HFFc6 (cell line): Measurements from ENCODE around the gene RAB3A. TPM values are rescaled to one million over a fixed set of nuclear protein-coding genes. Genes with fewer than 3 reads are reported as not detected.
A peak's percentile ranks its signal among the peaks of the same experiment; 100 is the strongest.

Experiments used
- DNase-seq: peaks from one replicate; pipeline ENCODE4 v3.0.0-alpha.2; 2018
- H3K27ac Mint-ChIP-seq: 2 replicates; pipeline ENCODE4 v1.8.0; 2020; ENCODE audit warnings: mild to moderate bottlenecking, mixed read lengths
- H3K27me3 Mint-ChIP-seq: 2 replicates; pipeline ENCODE4 v1.8.0; 2021; ENCODE audit warnings: mild to moderate bottlenecking, moderate library complexity, mixed read lengths; ENCODE audit not compliant: insufficient read depth
- H3K36me3 Mint-ChIP-seq: 2 replicates; pipeline ENCODE4 v1.8.0; 2021; ENCODE audit warnings: low read depth, mixed read lengths
- H3K4me1 Mint-ChIP-seq: 2 replicates; pipeline ENCODE4 v1.8.0; 2020; ENCODE audit warnings: low read depth, mixed read lengths
- H3K4me3 Mint-ChIP-seq: 2 replicates; pipeline ENCODE4 v1.8.0; 2020; ENCODE audit warnings: mild to moderate bottlenecking, moderate library complexity, mixed read lengths
- H3K9me3 Mint-ChIP-seq: 2 replicates; pipeline ENCODE4 v1.8.0; 2020; ENCODE audit warnings: mild to moderate bottlenecking, mixed read lengths
- total RNA-seq, 6 experiments: library from RNA; stranded (reverse); fragmentation: NEBNext Ultra II Directional; extraction: Animal tissue kit (Norgen Biotek cat#: 25700); gene quantifications; 2 replicates in 1 of 6; 3 replicates in 5 of 6; pipeline ENCODE4 v1.2.3, GENCODE V29; 2021
- TF ChIP-seq, protein P1 (sequence below): fragments of 200-600 bp; sonication (generic); IDR thresholded peaks from 2 replicates; pipeline ENCODE4 v1.5.0; 2021; ENCODE audit warnings: antibody characterized with exemption, mild to moderate bottlenecking

Gene RAB3A
- total RNA-seq, 6 experiments from 2014 or later: 6.1 to 9.0 (median 7.3) TPM

DNA sequence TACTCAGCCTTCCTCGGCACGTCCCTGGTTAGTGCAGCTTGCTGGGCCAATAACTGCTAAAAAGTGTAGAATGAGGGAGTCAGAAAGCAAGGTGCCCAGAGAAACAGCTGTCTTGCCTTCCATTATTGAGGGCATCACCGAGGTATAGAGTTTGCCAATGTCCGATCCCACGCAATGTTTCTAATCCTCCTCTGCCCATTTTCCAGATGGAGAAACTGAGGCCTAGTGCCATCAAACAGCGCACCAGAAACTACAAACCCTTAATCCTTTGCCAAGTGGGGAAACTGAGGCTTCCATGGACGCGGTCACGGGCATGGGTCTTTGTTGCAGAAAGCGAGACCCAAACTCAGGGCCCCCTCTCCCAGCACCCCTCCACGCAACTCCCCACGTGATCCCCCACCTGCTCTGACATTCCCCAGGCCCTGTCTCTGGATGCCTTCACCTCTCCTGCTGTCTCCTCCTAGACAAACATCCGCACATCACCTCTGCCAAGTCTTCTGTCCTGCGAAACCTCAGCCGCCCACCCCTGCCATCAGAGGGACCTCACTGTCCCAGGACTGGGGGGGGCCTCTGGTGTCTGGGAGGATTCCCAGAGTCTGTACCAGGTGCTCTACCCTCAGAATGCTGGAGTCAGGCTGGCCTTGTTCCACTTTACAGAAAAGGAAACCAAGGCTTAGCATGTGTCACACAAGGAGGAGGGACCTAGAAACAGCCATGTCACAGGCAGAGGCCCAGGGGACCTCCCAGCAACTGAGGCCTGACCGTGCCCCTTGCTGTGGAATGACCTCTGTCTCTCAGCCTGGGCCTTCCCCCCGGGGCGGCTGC, 23.3 kb upstream of the RAB3A start:
- H3K36me3 Mint-ChIP-seq: no peaks in the 10 kb centered on the region
- no peak overlapping the region for H3K27ac Mint-ChIP-seq
- DNase-seq: no peak
- TF ChIP-seq, protein P1, sequence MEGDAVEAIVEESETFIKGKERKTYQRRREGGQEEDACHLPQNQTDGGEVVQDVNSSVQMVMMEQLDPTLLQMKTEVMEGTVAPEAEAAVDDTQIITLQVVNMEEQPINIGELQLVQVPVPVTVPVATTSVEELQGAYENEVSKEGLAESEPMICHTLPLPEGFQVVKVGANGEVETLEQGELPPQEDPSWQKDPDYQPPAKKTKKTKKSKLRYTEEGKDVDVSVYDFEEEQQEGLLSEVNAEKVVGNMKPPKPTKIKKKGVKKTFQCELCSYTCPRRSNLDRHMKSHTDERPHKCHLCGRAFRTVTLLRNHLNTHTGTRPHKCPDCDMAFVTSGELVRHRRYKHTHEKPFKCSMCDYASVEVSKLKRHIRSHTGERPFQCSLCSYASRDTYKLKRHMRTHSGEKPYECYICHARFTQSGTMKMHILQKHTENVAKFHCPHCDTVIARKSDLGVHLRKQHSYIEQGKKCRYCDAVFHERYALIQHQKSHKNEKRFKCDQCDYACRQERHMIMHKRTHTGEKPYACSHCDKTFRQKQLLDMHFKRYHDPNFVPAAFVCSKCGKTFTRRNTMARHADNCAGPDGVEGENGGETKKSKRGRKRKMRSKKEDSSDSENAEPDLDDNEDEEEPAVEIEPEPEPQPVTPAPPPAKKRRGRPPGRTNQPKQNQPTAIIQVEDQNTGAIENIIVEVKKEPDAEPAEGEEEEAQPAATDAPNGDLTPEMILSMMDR: no peak
- H3K4me1 Mint-ChIP-seq: peaks cover 14% of the 10 kb centered on the region
- H3K27me3 Mint-ChIP-seq: peaks cover 3% of the 10 kb centered on the region; the same call in 1 of the 2 replicates
- H3K9me3 Mint-ChIP-seq: no peaks in the 10 kb centered on the region
- H3K4me3 Mint-ChIP-seq: no peak overlapping the region

DNA sequence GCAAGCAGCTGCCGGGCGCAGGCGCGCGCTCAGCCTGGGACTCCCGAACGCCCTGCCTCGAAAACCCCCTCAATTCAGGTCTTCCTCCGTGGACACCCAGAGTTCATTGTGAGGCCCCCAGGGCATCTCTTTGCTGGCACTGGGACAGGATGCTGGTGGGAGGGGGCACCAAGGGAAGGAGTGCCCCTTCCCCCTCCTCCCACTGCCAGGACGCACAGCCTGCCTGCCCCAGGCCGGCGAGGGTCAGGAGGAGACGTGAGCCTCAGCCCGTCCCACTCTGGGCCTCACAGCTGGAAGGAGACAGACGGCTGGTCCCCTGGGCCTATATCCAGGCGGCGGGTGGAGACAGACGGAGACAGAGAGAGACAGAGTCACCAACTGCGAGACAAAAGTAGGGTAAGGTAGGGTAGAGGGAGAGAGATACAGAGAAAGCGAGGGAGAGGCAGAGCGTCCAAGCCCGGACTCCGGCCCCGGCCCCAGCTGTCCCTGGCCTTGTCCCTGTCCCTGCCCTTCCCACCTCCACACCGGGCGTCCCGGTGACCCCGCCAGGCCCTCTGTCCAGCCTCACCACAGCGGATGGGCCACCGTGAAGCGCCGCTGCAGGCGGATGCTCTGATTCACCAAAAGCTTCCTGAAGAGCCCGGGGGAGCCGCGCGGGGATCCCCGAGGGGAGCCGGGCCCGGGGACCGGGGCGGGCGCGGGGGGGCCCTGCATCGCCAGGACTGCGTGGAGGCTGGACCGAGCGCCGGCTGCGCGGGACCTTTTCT, 22.0 kb upstream of the RAB3A start, which contains the start of gene PDE4C:
PDE4C (minus strand) TSS at position 737 of the 767 bp plus-strand sequence; CDS start at position 714, 23 bp downstream.
- Mint-ChIP-seq H3K4me3 (no peak within 1 kb of the TSS), H3K27me3 (peaks cover under 1% of the 10 kb centered on the region), H3K27ac (no peak within 1 kb of the TSS), H3K9me3 (no peaks in the 10 kb centered on the region), H3K36me3 (no peaks in the 10 kb centered on the region), H3K4me1 (peaks cover 14% of the 10 kb centered on the region)
- DNase-seq: no peak
- TF ChIP-seq, protein P1: no peak

DNA sequence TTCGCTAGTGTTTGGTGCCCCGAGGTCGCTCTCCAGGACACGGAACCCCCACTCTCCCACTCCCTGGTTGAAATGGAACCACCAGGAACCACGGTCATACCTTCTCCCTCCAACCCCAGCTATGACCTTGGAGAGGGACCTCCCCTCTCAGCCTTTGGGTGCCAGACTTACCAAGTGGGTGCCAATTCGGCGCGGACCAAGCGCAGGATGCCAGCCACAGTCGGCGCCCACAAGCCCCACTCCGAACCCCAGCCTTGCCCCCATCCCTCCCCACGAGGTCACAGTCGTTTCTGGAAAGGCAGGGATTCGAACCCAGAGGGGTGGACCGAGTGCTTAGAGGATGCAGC, 21.5 kb upstream of the RAB3A start:
- Mint-ChIP-seq H3K4me1 (peaks cover 14% of the 10 kb centered on the region), H3K36me3 (no peaks in the 10 kb centered on the region), H3K27me3 (no peaks in the 10 kb centered on the region; the same call in none of the 2 replicates), H3K9me3 (no peaks in the 10 kb centered on the region), H3K27ac (no peak overlapping the region), H3K4me3 (no peak overlapping the region)
- DNase-seq: no peak
- TF ChIP-seq, protein P1: no peak

DNA sequence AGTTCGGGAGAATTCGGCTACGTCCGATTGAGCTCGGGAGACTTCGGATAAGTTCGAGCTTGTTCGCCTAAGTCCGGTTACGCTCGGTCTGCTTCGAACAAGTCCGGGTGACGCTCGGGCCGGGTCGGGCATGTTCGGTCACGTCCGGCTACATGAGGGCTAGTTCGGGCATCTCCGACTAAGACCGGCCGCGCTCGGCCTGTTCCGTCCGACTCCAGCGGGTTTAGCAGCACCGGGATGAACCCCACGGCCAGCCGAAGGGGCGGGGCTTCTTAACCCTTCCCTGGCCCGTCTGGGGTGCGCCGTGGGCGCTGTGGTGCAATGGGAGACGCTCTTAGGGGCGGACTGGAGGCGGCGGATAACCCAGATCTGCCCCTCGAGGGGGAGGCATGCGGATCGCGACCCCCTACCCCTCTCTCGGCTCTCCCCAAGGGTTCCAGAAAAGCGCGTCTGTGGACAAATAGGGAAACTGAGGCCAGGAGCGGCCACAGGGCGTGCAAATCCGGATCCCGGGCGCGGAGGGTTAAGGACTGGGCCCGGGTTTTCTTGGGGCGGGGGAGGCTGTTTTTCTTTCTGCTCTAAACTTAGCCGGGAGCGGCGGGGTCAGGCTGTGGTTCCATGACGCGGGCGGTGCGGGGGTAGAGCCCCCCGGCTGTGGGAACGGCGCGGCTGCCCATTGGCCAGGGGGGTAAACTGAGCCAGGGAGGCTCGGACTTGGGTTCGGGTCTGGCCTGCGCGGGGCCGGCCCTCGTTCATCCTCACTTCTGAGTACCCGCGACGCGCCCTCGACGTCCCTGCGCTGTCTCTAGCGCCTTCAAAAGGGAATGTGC, 20.9 kb upstream of the RAB3A start:
- H3K36me3 Mint-ChIP-seq: no peaks in the 10 kb centered on the region
- TF ChIP-seq, protein P1: no peak
- H3K9me3 Mint-ChIP-seq: no peaks in the 10 kb centered on the region
- DNase-seq: peak; percentile 98
- H3K27me3 Mint-ChIP-seq: peaks cover 3% of the 10 kb centered on the region
- H3K4me1 Mint-ChIP-seq: peaks cover 14% of the 10 kb centered on the region
- peak overlapping the region; percentile 75 for H3K27ac Mint-ChIP-seq
- peak overlapping the region; percentile 84 for H3K4me3 Mint-ChIP-seq

DNA sequence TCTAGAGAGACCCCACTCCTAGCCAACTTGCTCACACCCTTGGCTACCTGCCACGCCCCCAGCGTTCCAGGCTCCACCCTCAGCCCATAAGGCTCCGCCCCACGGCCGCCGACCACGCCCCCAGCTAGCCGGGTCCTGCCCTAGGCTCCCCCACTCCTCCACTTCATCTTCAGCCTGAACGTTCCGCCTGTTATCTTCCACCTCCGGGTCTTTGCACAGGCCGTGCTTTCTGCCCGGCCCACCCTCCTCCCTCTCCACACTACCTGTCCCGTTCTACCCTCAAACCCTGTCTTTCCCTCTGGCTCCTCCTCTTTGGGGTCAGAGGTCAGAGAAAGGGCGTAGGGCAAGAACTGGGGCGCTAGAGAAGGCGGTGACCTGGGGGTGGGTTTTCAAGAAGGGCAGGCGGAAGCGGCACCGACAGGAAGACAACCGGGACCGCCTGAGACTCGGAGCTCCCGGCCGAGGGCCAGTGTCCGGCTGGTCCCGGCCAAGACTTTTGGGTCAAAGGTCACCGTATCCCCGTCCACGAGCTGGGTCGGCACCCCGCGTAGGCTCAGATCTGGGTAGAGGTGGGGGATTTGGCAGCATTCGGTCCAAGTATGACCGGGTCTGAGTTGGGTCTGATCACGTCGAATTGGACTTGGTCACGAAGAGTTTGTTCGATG, 20.1 kb upstream of the RAB3A start:
- Mint-ChIP-seq H3K4me1 (peaks cover 14% of the 10 kb centered on the region), H3K36me3 (no peaks in the 10 kb centered on the region), H3K27me3 (peaks cover 4% of the 10 kb centered on the region), H3K4me3 (peak overlapping the region; percentile 84), H3K9me3 (no peaks in the 10 kb centered on the region), H3K27ac (no peak overlapping the region)
- TF ChIP-seq, protein P1: no peak
- DNase-seq: no peak
